Left lung (tissue), 10 donors: ENCODE measurements around the gene TMEM215. TPM values are rescaled to one million over a fixed set of nuclear protein-coding genes. Genes with fewer than 3 reads are reported as not detected.

Experiments used
- ATAC-seq: fragments of 200-7000 bp; cut with Tn5 transposase; one replicate; pipeline ENCODE4 v1.9.1; 2020; ENCODE audit warnings: moderate library complexity
- DNase-seq, 4 donors: peaks; one replicate each; pipeline ENCODE4 v3.0.0-alpha.2; 2013 to 2020
- H3K27ac ChIP-seq, 2 donors: fragments of 200-600 bp; sonication (generic) in 1 of 2; one replicate each; pipeline versions ENCODE4 v1.5.0 to v1.8.0; 2020 to 2021
- H3K27me3 ChIP-seq, 2 donors: fragments of 200-600 bp; sonication (generic) in 1 of 2; one replicate each; pipeline versions ENCODE4 v1.5.0 to v1.8.0; 2020 to 2021
- H3K36me3 ChIP-seq, 2 donors: fragments of 200-600 bp; sonication (generic) in 1 of 2; one replicate each; pipeline versions ENCODE4 v1.5.0 to v1.8.0; 2020 to 2021
- H3K4me1 ChIP-seq, 2 donors: fragments of 200-600 bp; one replicate each; pipeline ENCODE4 v1.8.0; 2021
- H3K4me3 ChIP-seq, 2 donors: fragments of 200-600 bp; sonication (generic) in 1 of 2; one replicate each; pipeline versions ENCODE4 v1.5.0 to v1.8.0; 2020 to 2021; ENCODE audit warnings: mild to moderate bottlenecking in 1 of 2
- H3K9me3 ChIP-seq, 2 donors: fragments of 200-600 bp; sonication (generic) in 1 of 2; one replicate each; pipeline versions ENCODE4 v1.5.0 to v1.8.0; 2020 to 2021
- intact Hi-C, 2 donors: fragments of 100-400 bp; cut with DNase I; formaldehyde crosslinking; loops; one replicate each; pipeline versions ENCODE4 v1.11.2 to v1.14.2; 2022
- polyA plus RNA-seq, 6 donors: library from polyadenylated mRNA; unstranded; fragments of 120-200 nt; gene quantifications; one replicate each; pipeline ENCODE4 v1.2.1, GENCODE V29; 2013; ENCODE audit not compliant: insufficient read length in 6 of 6
- total RNA-seq, 2 donors: library from RNA; stranded (reverse); fragmentation: NEBNext Ultra II Directional; extraction: Animal tissue kit (Norgen Biotek cat#: 25700); gene quantifications; one replicate each; pipeline ENCODE4 v1.2.1, GENCODE V29; 2021
- TF ChIP-seq, protein P1 (sequence below), 2 donors: fragments of 200-600 bp; sonication (generic) in 1 of 2; IDR thresholded peaks; one replicate each; pipeline versions ENCODE4 v1.5.0 to v1.8.0; 2021; ENCODE audit warnings: antibody characterized with exemption in 2 of 2
- donor health status: DM: no; HTN: yes; CAD: no.
- donor health status: DM: no; HTN: no; CAD: no.

TMEM215 gene
- total and polyA plus RNA-seq, 8 donors = 0.07 TPM; not detected in 7

- Histone ChIP-seq H3K36me3 (no peaks in the 10 kb centered on the region), H3K4me1 (no peaks in the 10 kb centered on the region), H3K4me3 (no peak overlapping the region), H3K9me3 (no peaks in the 10 kb centered on the region), H3K27me3 (no peaks in the 10 kb centered on the region), H3K27ac (no peak overlapping the region)
- ATAC-seq (no peak), DNase-seq (no peak)
- TF ChIP-seq, protein P1, sequence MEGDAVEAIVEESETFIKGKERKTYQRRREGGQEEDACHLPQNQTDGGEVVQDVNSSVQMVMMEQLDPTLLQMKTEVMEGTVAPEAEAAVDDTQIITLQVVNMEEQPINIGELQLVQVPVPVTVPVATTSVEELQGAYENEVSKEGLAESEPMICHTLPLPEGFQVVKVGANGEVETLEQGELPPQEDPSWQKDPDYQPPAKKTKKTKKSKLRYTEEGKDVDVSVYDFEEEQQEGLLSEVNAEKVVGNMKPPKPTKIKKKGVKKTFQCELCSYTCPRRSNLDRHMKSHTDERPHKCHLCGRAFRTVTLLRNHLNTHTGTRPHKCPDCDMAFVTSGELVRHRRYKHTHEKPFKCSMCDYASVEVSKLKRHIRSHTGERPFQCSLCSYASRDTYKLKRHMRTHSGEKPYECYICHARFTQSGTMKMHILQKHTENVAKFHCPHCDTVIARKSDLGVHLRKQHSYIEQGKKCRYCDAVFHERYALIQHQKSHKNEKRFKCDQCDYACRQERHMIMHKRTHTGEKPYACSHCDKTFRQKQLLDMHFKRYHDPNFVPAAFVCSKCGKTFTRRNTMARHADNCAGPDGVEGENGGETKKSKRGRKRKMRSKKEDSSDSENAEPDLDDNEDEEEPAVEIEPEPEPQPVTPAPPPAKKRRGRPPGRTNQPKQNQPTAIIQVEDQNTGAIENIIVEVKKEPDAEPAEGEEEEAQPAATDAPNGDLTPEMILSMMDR (IDR thresholded peaks at IDR 0.05) = no peak
- intact Hi-C loops = no loop called here
Observed at GRCh38 chr9:32742296-32742695, 41.0 kb upstream of the TMEM215 start.

DNA sequence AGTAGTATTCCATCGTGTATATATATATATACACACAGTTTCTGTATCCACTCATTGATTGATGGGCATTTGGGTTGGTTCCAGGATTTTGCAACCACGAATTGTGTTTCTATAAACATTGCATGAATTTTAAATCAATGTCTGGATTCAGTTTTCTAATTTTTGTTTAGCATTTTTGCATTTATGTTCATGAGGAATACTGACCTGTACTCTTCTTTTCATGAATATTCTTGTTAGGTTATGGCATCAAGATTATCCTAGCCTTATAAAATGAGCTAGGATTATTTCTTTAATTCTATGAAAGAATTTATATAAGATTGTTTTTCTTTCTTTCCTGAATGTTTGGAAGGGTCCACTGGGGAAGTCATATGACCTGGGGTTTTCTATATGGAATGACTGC, 35.3 kb upstream of the TMEM215 start:
- DNase-seq (no peak), ATAC-seq (no peak)
- Histone ChIP-seq H3K4me3 (no peak overlapping the region), H3K9me3 (no peaks in the 10 kb centered on the region), H3K27me3 (no peaks in the 10 kb centered on the region), H3K27ac (no peak overlapping the region), H3K36me3 (no peaks in the 10 kb centered on the region), H3K4me1 (no peaks in the 10 kb centered on the region)
- TF ChIP-seq, protein P1 (IDR thresholded peaks at IDR 0.05) = no peak
- intact Hi-C loops = no loop called here

DNA sequence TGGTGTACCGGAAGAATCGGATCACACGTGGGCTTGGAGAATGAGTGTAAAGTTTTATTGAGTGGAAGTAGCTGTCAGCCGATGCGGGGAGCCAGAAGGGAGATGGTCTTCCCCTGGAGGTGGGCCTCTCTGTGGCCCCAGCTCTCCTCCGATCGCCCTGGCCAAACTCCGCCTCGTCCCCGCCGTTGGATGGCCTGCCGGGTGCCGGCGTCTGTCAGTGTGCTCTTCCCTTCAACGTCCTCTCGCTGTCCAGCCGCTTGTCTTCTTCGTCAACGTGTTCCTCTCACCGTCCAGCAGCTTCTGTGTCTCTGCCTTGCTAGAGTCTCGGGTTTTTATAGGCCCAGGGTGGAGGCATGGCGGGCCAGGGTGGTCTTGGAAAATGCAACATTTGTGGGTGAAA, 27.6 kb upstream of the TMEM215 start:
- Histone ChIP-seq H3K27me3 (no peaks in the 10 kb centered on the region), H3K4me3 (no peak overlapping the region), H3K4me1 (no peaks in the 10 kb centered on the region), H3K27ac (no peak overlapping the region), H3K9me3 (no peaks in the 10 kb centered on the region), H3K36me3 (no peaks in the 10 kb centered on the region)
- DNase-seq (peak in 1 of 4 donors; percentile 55), ATAC-seq (no peak)
- intact Hi-C loops = no loop called here
- TF ChIP-seq, protein P1 (IDR thresholded peaks at IDR 0.05) = no peak

- intact Hi-C loops = no loop called here
- TF ChIP-seq, protein P1 (IDR thresholded peaks at IDR 0.05) = no peak
- H3K4me3 ChIP-seq = no peak overlapping the region
- no peaks in the 10 kb centered on the region for H3K9me3 ChIP-seq
- no peaks in the 10 kb centered on the region for H3K4me1 ChIP-seq
- DNase-seq = no peak
- ATAC-seq = no peak
- H3K27ac ChIP-seq = no peak overlapping the region
- no peaks in the 10 kb centered on the region for H3K27me3 ChIP-seq
- no peaks in the 10 kb centered on the region for H3K36me3 ChIP-seq
Observed at GRCh38 chr9:32764139-32764538, 19.2 kb upstream of the TMEM215 start.

DNA sequence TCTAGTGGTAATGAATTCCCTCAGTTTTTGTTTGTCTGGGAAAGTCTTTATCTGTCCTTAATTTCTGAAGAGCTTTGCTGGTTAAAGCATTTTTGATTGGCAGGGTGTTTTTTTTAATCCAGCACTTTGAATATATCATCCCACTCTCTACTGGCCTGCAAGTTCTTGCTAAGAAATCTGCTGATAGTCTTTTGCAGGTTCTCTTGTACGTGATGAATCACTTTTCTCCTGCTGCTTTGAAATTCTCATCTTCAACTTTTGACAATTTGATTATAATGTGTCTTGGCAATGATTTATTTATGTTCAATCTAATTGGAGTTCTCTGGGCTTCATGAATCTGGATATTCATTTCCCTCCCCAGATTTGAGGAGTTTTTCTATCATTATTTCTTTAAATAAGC, 8.1 kb upstream of the TMEM215 start:
- Histone ChIP-seq H3K27ac (no peak overlapping the region), H3K4me1 (no peaks in the 10 kb centered on the region), H3K9me3 (peaks cover 0 to 27% of the 10 kb centered on the region in 2 donors), H3K27me3 (peaks cover 0 to 14% of the 10 kb centered on the region in 2 donors), H3K36me3 (no peaks in the 10 kb centered on the region), H3K4me3 (no peak overlapping the region)
- DNase-seq (no peak), ATAC-seq (no peak)
- intact Hi-C loops = no loop called here
- TF ChIP-seq, protein P1 (IDR thresholded peaks at IDR 0.05) = no peak
